Astrocyte of the cerebellum (primary cell): ENCODE measurements around the gene LAMB3.
A peak's percentile ranks its signal among the peaks of the same experiment; 100 is the strongest.

Source experiments
- DNase-seq: peaks from one replicate; pipeline ENCODE4 v3.0.0-alpha.2; 2011; ENCODE audit warnings: low read depth
- H3K4me3 ChIP-seq: 2 replicates; pipeline ENCODE4 v1.5.1; 2011; ENCODE audit warnings: mild to moderate bottlenecking, low read depth, low read length, moderate library complexity
- in situ Hi-C: cut with HindIII; loops from 2 replicates; pipeline ENCODE4 v1.10.0; 2017; ENCODE audit warnings: low sequenced_read_pairs
- TF ChIP-seq, protein P1 (sequence below): IDR thresholded peaks from 2 replicates; pipeline ENCODE4 v1.5.1; 2012; ENCODE audit warnings: low read length, low read depth, moderate library complexity, mild to moderate bottlenecking; ENCODE audit errors: missing control alignments

Gene LAMB3

DNA sequence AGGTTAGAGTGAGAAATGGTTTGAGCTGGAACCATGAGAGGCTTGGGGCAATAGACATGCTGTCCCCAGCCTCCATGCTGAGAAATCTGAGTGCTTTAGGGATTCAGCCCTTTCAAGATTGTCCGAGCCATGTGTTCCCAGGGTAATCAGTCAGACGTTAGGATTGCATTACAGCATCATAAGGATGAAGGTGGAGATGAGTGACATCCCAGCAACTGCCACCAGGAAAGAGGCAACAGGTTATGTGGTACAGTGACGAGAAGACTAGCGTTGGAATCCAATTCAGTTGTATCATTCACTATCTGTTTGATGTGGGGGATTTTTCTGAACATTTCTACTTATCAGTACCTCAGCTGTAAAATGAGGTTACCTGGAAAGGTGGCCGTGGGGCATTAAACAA is 67.0 kb downstream of the LAMB3 start:
- H3K4me3 ChIP-seq, result no peak overlapping the region
- TF ChIP-seq, protein P1, sequence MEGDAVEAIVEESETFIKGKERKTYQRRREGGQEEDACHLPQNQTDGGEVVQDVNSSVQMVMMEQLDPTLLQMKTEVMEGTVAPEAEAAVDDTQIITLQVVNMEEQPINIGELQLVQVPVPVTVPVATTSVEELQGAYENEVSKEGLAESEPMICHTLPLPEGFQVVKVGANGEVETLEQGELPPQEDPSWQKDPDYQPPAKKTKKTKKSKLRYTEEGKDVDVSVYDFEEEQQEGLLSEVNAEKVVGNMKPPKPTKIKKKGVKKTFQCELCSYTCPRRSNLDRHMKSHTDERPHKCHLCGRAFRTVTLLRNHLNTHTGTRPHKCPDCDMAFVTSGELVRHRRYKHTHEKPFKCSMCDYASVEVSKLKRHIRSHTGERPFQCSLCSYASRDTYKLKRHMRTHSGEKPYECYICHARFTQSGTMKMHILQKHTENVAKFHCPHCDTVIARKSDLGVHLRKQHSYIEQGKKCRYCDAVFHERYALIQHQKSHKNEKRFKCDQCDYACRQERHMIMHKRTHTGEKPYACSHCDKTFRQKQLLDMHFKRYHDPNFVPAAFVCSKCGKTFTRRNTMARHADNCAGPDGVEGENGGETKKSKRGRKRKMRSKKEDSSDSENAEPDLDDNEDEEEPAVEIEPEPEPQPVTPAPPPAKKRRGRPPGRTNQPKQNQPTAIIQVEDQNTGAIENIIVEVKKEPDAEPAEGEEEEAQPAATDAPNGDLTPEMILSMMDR, result no peak
- DNase-seq, result no peak
- in situ Hi-C loops, result no loop called here

DNA sequence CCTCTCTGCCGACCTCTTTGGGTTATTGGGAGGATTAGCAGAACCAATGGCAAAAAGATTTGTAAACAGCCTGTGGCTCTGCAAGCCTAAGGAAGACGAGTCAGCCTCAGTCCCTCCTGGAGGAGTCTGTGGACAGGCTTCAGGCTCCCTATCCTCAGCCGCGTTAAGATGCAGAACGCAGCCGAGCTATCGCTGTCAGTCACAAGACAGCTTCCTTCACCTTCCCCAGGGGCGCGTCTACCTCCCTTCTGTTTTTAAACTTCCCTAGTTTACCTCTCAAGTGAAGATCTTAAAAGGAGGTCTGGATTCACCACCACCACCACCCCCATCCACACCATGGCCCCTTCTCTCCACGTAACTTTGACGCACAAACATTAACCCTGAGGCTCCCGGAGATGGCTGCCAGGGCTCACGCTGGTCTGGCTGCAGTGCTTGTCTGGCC is 68.0 kb downstream of the LAMB3 start:
- in situ Hi-C loops, result no loop called here
- H3K4me3 ChIP-seq, result no peak overlapping the region
- no peak for DNase-seq
- TF ChIP-seq, protein P1, result no peak

DNA sequence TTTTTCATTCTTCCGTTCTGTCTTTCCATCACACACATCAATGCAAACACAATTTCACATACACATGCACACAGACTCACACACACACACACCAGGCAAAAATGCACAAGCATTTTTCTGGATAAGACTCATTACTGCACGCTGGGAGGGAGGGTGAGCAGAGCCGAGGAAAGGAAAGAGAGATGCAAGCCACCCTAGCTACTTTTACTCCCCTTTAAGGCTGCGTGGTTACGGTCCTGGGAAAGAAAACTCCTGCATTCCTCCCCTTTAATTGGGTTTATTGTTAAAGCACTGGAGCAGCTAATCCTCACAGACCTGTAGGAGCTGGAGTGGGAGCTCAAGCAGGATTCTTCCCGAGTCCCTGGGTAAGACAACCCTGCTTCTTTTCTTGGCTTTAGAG is 68.8 kb downstream of the LAMB3 start, which contains the start of gene CAMK1G:
Gene CAMK1G (plus strand): TSS at position 307 of the 400 bp plus-strand sequence. CDS start 11,270 bp downstream, outside the sequence.
- no peak within 1 kb of the TSS for H3K4me3 ChIP-seq
- TF ChIP-seq, protein P1, result no peak
- DNase-seq, result no peak
- in situ Hi-C loops, result no loop called here

DNA sequence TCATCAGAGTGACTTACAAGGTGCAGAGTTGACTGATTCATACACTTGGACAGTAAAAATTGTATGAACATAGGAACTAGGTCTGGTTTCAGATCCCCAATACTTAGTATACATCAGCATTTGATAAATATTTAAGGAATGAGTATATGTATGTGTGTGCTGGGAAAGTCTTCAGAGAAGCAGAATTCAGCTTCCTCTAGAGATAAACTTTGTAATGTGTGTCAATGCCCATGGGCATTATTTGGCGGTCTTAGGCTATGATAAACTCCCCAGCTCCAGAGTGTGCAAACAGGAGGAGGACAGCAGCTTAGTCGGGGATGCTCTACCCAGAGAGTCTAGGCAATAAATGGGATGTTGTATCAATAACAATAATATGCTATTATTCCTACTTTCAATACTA is 71.6 kb downstream of the LAMB3 start:
- in situ Hi-C loops, result no loop called here
- no peak for DNase-seq
- H3K4me3 ChIP-seq, result no peak overlapping the region
- TF ChIP-seq, protein P1, result no peak

DNA sequence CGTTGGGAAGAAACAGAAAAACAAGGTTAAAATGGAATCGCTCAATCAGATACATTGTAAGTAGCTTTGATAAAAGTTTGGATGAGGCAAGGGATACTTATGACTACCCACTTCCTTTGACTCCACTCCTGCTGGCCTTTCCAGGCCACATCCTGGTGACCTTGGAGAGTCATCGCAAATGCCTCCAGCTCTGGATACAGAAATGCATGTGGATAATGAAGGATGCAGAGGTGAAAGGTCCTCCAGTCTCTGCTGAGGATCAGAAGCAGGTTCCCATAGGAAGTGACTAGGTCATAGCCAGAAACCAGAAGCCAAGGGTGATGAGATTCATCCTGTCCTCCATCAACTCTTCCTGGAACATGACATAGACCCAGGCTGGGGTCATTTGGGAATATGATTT is 74.9 kb downstream of the LAMB3 start:
- no peak overlapping the region for H3K4me3 ChIP-seq
- TF ChIP-seq, protein P1, result no peak
- in situ Hi-C loops, result no loop called here
- DNase-seq, result no peak

DNA sequence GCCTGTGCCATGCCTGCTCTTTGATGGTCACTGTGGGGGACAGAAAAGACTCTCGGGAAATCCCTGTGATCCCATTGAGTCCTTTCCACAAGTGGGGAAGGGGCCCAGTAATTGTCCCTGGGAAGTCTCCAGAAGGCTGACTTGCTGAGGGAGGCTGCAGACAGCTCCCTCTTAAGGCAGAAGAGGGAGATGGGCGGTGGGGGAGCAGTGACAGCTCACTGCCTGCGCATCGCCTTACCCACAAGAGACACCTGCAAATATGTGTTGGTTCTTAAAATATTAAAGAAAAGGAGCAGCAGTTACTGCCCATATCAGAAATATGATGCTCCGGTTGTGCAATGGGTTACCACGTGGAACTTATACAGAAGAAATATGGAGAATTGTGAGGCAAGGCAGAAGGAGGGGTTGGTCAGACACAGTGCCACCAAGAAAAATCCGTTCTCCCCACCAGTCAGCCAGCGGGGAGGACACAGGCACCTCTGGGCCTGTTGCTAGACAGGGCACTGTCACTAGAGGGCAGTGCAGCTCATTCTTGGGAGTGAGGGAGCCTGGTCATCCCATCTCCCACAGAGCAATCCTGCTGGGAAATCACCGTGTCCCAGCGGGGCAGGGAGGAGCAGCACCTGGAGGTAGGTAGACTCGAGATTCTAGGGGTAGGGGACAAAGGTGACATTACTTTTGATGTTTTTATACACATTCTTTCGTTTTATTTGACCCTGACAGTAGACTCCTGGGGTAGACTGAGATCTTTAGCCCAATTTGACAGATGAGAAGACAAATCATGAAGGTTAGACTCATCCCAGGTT is 75.6 kb downstream of the LAMB3 start:
- H3K4me3 ChIP-seq, result no peak overlapping the region
- in situ Hi-C loops, result no loop called here
- DNase-seq, result peak; percentile 8
- TF ChIP-seq, protein P1, result peak; percentile 96
